Fibroblast of skin of left quadriceps (primary cell): ENCODE data around the gene SLA2.
A peak's percentile ranks its signal among the peaks of the same experiment; 100 is the strongest.
"Not testable (repeated sequence)": the region's sequence is repeated elsewhere in the genome, so short reads cannot be mapped to it uniquely, and the experiment has no call there.

Source experiments
- DNase-seq, 2 experiments: peaks; one replicate each; pipeline ENCODE4 v3.0.0-alpha.2; 2013; ENCODE audit warnings: low read depth in 2 of 2

Gene SLA2, protein sequence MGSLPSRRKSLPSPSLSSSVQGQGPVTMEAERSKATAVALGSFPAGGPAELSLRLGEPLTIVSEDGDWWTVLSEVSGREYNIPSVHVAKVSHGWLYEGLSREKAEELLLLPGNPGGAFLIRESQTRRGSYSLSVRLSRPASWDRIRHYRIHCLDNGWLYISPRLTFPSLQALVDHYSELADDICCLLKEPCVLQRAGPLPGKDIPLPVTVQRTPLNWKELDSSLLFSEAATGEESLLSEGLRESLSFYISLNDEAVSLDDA

DNA sequence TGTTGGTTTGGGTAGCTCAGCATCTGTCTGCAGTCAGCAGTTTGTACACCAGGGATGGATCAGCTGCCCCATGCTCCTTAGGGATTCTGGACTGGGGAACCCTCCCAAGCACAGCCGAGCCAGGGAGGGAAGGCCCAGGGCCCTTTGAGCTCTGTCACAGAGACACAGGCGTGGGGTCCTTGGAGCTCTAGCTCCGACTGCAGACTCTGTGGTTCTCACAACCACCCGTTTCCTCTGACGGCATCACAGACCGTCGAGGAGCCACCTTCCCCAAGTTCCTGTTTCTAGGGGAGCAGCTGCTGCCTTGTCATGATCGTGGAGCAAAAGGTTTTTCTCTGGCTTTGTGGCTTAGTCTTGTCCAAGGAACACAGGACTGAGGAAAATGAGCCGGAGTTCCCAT lies at the start of gene SLA2:
Gene SLA2 (minus strand): TSS at position 199 of the 400 bp plus-strand sequence. CDS start 4,861 bp downstream, outside the sequence.
- no peak for DNase-seq

DNA sequence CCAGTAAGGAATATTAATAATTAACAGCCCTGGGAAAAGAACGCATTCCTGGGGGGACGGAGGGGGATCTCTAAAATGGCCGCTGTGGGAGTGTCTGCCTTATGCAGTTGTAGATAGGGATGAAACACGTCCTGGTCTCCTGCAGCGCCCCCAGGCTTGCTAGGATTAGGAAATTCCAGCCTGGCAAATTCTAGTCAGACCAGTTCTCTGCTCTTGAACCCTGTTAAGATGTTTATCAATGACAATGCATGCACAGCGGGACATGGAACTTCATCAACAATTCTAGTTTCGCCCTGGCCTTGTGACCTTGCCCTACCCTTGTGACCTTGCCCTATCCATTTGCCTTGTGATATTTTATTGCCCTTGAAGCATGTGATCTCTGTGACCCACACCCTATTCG lies 49.5 kb upstream of the SLA2 start:
- not testable (repeated sequence) for DNase-seq

DNA sequence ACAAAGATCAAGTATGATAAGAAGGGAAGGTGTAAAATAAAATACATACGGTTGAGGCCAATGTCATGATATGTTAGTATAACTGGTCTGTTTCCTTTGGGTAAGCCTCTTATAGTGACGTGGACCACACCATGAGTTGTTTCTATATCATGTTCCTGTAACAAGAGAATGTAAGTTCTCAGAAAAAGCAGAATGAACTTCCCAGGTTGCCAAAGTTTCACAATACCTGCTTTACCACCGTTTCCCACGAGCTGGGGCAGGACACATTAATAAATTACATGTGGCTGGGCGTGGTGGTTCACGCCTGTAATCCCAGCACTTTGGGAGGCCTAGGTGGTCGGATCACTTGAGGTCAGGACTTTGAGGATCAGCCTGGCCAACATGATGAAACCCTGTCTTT lies 42.6 kb upstream of the SLA2 start:
- DNase-seq, result no peak

DNA sequence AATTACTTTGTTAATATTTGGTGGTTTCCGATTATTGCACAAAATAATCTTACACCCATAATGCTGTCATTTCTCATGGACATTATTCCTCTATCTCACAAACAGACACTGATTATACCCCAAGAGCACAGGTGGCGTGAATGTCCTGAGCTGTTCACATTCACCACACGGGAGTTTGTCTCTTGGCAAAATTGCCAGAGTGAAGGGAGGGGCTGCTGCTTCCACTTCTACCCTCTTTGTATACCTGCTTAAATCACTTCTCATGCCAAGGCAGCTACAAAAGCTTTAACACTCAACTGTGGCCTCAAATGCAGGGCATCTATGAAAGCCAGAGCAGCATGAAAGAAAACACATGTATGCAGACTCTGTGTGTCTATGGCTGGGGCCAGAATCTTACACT lies 41.9 kb upstream of the SLA2 start:
- DNase-seq, result no peak

DNA sequence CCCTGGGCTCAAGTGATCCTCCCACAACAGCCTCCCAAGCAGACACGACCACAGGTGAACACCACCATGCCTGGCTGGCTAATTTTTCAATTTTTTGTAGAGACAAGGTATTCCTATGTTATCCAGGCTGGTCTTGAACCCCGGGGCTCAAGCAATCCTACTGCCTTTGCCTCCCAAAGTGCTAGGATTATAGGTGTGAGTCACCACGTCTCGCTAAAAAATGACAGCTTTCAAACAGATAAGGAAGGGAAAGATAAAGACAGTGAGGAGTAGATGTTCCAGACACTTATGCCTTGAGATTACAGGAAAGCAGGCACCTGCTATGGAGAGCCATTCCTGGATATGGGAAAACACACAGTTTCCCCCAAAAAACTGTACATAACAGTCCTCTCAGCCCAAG lies 40.9 kb upstream of the SLA2 start:
- DNase-seq, result no peak

DNA sequence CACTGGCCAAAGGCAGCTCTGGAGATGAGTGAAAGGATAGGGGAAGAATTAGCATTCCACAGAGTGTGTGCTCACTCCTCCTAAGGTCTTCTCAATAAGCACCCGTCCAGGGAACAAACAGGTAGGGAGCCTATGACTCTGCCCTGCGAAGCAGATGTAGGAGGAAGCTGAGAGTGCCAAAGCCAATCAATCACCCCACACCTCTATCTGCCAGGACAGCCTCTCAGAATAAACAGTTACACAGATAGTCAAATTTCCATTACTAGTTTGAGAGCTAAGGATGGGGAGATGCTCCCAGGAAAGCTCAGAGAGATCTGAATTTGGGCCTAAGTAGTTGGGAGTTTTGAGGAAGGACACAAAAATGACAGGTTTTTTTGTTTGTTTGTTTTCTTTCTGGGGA lies 40.5 kb upstream of the SLA2 start:
- DNase-seq, result no peak

DNA sequence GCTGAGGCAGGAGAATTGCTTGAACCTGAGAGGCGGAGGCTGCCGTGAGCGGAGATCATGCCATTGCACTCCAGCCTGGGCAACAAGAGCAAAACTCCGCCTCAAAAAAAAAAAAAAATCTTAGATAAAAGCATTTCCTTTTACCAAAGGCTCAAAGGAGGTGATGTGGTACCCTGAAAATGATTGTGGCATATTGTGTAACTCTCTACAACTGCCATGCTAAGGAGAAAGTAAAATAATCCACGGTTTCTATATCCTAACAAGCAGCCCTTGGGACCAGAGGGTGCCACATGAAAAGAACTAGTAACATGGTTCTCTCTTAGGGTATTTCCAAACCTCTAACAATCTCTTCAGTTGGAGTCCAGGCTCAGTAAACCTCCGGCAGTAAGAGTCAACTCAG lies 38.8 kb upstream of the SLA2 start:
- DNase-seq, result no peak

DNA sequence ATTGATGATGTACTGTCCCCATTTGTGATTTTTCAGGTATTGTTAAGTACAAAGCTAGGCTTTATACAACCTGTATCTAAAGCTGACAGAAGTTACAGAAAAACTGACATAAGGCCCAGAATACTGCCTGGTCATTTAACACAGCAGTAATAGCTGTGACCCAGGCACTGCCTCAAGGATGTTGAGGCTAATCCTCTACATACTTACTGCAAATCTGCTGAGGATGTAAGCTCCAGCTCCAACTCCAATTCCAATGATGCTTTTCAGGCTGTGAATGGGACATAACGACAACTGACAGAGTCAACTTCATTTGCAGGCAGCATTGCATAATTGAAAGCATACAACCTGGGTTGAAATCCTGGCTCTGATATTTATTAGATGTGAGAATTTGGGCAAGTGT lies 36.3 kb upstream of the SLA2 start:
- DNase-seq, result no peak

DNA sequence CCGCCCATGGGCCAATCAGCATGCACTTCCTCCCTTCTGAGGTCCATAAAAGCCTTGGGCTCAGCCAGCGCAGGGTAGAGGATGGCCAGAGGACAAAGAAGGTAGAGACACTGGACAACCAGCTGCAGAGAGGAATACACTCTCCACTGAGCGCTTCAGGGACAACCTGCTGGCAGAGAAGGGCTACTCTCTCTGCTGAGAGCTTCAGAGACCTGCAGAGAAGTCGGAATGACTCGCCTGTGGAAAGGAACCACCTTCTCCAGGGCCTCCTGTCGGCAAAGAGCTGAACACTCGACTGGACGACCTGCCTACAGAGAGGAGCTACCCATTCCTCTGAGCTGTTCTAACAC lies 31.4 kb upstream of the SLA2 start:
- DNase-seq, result no peak

DNA sequence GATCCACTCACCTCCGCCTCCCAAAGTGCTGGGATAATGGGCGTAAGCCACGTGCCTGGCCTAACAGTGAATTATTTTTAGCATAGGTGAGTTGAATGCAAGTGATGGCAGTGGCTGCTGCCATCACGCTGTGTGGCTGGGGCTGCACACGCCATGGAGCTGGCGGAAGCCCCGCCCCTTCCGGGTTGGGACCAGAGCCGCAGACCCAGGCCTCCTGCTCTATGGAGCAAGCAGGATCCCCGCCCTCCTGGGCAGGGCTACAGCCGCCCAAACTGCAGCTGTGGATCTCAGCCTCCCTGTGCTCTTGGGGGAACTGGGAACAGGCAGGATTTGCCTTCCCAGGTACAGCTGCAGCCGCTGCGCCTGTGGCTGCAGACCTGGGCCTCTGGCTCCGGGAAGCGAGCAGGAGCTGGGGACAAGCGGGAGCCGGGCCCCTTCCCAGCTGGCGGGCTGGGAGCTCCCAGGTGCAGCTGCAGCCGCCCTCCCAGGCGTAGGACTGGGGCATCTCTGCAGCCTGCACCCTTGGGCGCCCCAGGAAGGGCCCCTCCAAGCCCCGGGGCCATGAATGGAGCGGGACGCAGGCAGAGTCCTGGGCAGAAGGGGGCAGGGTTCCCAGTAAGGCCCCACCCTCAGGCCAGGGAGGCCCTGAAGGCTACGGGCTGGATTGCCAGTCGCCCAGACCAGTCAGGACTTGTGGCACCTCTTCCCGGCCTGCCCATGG lies 30.9 kb upstream of the SLA2 start:
- no peak for DNase-seq

DNA sequence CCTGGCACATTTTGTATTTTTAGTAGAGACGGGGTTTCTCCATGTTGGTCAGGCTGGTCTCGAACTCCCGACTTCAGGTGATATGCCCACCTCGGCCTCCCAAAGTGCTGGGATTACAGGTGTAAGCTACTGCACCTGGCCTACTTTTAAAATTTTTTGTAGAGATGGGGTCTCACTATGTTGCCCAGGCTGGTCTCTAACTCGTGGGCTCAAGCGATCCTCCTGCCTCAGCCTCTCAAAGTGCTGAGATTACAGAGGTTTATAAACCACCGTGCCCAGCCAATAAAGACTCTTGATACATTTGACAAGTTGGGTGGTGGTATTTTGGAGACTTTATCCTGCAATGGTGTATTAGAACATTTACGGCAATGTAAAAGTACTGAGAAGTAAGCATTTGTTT lies 29.5 kb upstream of the SLA2 start:
- DNase-seq, result not testable (repeated sequence)

DNA sequence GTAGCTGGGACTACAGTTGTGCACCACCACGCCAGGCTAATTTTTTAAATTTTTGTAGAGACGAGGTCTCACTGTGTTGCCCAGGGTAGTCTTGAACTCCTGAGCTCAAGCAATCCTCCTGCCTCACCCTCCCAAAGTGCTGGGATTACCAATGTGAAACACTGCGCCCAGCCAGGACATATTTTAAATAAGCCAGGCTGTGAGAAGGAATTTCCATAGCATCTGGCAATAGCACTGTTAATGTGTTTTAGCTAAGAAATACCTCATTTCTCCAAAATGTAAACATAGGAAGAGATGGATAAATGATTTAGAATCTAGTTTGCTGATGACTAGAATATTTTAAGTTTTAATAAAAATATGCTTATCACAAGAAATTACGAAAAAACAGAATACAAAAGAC lies 27.0 kb upstream of the SLA2 start:
- DNase-seq, result no peak

DNA sequence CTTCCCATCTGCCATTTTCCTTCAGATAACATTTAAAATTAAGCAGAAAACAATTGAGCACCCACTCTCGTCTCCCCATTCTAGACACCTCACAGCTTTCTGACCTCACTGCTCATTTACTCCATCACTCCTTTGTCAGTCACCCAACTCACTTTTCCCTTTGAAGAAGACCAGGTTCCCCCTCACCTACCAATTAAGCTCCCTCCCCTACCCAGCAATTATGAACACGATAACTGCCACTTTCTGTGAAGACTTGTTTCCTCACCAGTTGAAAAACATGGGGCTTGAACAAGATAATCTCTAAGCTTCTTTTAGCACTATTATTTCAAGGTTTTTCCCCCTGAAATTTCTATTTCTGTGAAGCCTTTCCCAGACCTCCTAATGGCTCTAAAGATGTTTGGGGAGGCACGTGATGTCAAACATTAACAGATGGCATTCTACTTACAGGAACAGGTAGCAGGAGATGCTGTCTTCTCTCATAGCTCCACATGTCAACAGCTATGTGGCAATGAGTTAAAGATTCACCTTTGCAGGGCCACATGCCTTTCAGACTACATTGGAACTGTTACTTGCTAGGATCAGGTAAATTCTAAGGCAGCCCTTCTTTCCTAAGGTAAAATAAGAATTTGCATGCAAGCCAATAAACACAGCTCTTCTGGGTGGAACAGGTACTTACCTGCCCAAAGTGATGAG lies 24.8 kb upstream of the SLA2 start:
- no peak for DNase-seq

DNA sequence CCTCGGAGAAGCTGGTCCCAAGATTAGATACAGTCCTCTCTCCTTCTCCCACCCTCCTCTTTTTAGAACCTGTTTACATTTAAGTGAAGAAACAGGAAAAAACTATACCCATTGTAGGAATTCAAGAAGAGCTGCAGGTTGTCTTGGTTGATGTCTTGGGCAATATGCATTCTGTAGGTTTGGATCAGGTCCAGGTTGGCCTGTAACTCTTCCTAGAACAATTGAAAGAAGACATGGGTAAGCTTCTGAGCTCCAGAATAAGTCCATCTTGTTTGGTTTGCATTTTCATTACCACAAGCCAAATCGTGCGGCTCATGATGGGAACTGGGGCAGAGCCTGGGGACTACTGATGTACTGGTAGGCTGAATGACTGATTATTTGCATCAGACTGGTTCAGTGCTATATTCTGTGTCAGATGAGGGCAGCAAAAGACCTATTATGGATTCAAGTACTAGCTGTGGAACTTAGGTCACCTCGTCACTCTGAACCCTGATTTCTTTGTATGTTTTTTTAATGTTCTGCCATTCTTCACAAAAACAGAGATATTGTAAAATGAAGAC lies 20.3 kb upstream of the SLA2 start:
- peak in 1 of 2 experiments; percentile 1 for DNase-seq

DNA sequence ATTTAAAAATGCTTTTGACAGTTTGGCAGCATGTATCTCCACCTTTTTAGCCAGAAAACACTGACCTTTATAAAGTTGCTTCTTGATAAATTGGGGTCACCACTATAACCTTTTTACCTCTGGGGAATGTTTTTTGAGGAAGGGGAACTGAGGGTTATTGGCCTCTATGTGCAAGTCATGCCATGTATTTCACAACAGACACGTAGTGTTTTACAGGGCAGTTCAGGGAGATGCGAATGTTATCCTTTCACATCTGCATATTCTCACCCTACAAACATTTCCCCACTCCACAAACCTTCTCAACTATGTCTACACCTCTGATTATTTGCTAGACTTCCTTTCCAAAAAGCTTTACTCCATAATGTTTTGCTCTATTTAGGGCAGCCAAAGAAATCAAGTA lies 17.0 kb upstream of the SLA2 start:
- no peak for DNase-seq

DNA sequence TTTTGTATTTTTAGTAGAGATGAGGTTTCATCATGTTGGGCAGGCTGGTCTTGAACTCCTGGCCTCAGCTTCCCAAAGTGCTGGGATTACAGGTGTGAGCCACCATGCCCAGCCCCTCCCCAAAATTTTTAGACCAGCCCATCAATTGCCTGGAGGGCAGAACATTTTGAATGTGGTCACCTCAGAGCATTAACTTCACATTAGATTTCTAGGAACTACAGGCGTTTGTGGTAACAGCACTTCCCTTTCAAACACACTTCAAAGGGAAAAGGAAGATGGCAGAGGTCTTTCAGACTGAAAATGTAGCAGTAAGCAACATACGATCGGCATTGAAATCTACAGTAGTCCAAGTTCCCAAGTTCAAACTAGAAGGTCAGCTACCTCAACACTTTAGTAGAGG lies 12.3 kb upstream of the SLA2 start:
- no peak for DNase-seq

DNA sequence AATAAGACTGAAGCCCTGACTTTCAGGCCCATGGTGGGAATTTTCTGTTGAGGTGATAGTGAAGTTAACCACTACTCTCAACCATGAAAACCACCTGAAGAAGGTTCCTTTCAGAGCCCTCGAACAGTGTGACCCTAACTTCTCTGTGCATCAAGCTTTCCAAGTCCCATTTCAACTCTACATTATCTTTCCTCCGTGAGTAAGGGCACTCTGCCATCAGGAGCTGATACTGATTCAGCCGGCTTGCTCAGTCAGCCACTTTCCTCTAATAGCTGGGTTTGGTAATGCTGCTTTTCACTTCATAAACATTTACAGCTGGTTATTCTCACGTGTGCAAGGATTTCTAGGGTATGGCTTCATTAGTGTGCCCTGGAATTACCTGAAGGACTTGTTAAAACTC lies 10.7 kb upstream of the SLA2 start:
- DNase-seq, result no peak

DNA sequence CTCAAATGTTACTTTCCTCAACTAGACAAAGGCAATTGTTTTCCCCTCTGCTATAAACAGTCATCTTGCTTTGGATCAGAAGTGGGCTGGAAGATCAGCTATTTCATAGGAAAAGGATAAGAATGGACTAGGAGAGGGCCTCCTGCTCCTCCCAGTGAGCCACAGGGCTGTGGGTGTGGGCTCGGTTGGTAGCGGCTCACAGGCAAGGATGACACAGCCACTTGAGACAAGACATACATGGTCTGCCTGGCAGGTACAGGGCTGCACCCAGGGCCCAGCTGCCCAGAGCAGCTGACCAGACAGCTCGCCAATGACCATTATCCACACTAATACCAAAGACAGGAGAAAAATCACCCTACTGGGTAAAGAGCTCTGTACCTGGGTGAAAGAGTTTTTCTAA lies 9.0 kb upstream of the SLA2 start:
- DNase-seq, result no peak

DNA sequence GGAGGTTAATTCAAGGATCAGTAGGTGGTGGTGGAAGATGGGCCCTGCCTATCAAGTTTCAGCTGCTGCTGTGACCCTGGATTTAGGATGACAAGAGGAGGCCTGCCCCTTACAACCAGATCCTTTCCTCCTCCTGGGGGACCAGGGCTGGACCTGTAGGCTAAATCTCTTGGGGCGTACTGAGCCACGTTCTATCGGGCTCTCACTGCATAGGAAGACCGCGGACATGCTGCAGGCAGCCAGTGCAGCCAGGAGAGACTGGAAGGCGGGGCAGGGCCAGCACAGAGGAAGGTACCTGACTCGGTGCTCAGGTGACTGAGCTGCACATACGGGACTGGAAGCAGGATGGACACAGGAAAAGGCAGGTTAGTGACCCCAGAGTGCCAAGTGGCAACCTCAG lies 8.5 kb upstream of the SLA2 start:
- DNase-seq, result no peak

DNA sequence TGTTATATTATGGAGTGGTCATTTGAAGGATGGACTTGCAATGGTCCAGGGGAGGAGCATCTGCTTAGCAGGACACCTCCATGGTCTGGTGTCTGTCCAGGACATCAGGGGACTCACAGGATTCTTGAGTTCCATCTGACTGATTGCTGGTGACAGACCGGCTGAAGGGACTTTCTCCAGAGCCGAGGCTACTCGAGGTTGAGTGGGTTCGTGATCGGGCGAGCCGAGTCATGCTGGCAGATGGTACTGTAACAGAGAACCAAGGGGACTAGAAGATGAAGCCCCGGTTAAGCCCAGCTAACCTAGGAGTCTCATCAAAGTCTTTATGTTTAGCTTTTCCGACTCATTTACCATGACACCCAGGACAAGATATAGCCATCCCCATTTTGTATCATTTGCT lies 7.5 kb upstream of the SLA2 start:
- no peak for DNase-seq

DNA sequence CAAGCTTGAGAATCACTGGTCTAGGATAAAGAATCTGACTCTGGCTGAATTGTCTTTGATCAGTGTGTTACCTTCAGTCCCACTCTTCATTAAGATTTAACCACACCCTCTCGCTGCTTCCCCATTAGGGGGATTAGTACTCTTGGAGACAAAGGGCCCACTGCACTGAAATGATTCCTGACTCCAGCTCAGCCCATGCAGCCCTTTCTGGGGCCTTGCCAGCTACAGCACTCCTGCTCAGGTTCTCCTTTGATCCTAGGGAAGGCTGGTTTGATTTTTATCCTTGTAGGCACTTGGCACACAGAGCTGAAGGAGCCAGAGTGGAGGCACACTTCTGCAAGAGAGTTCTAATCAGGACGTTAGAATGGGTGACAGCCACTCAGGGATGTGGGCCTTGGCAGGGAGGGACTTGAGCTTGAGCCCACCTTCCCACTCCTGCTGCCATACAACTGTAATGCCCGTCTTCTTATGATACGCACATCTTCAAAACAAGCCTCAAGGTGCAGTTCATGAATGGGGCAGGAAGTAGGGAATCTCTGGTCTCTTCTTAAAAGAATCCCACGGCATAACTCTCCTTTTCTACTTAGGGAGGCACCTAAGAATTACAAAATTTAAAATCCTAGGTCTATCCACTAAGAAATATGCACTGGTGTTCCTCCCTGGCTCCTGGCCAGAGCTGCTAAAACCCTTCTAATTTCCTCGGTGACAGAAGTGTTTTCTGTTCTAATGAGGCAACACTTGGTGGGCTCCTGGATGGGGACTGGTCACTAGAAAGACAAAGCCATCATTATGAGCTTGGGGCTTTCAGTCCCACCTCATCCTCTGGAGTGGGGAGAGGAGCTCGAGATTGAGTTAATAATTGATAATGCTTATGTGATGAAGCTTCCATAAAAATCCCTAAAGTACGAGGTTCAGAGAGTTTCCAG lies 1.5 kb upstream of the SLA2 start:
- no peak for DNase-seq

DNA sequence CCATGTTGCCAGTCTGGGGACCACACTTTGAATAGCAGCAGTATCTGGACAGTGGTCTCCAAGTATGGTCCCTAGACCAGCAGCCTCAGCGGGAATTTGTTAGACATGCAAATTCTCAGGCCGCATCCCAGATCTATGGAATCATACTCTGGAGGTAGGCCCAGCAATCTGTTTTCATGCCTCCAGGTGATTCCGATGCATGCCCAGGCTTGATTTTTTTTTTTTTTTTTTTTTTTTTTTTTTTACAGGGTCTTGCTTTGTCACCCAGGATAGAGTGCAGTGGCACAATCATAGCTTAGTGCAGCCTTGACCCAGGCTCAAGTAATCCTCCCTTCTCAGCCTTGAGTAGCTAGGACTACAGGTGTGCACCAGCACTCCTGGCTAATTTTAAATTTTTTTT lies 682 bp upstream of the SLA2 start:
- no peak for DNase-seq
